HG03097 (cell line): ENCODE measurements around the gene SLC19A1.

ENCODE experiments used
- ATAC-seq: cut with Tn5 transposase; IDR thresholded peaks from one replicate; pipeline ENCODE4 v1.9.1; 2021; ENCODE audit not compliant: unreplicated experiment, low FRiP score

SLC19A1 gene

DNA sequence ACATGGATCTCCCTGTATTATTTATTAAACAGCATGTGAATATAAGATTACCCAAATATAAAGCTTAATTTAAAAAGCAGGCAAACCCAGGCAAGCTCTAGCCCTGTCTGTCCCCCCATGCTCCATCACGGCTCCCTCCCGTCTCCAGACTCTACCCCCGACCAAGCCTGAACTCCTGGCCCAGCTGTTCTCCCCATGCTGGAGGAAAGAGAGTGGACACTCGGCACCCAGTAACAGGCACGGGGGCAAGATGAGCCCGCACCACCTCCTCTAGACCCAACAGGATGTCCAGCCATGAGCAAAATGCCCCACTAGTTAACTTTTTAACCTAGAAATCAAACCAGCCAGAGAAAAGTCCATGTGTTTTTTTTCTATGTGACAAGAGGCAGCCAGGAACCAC, 19.3 kb downstream of the SLC19A1 start:
- ATAC-seq = no peak

GRCh38 chr21:45522381-45522780, 19.9 kb downstream of the SLC19A1 start:
- ATAC-seq = no peak

DNA sequence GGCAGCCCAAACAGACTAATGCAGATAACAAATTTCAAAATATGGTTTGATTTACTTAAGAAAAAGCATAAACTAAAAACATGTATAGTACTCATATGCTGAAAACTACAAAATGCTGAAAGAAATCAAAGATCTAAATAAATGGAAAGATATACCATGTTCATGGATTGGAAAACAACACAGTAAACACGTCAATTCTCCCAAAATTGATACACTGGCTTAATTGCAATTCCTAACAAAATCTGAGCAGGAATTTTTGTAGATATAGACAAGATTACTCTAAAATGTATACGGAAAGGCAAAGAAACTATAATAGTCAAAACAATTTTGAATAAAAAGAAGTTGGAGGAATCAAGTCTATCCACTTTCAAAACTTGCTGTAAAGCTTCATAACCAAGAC, 21.0 kb downstream of the SLC19A1 start:
- ATAC-seq = no peak

GRCh38 chr21:45519182-45519581, 23.1 kb downstream of the SLC19A1 start:
- no peak for ATAC-seq

DNA sequence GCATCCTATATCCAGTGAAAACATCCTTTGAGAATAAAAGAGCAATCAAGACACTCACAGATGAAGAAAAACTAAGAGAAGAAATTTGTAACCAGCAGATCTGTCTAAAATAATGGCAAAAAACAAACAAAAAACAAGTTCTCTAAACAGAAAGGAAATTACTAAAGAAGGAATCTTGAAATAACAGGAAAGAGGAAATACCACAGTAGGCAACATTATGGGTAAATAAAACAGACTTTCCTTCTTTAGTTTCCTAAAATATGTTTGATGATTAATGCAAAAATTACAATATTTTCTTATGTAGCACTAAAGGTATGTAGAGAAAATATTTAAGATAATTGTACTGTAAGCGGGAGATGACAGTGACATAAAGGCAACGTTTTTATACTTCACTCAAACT, 23.5 kb downstream of the SLC19A1 start:
- no peak for ATAC-seq

- ATAC-seq = no peak
These were observed 24.8 kb downstream of the SLC19A1 start for GRCh38 chr21:45517249-45518065.

GRCh38 chr21:45516671-45517151, 25.5 kb downstream of the SLC19A1 start:
- ATAC-seq = no peak

DNA sequence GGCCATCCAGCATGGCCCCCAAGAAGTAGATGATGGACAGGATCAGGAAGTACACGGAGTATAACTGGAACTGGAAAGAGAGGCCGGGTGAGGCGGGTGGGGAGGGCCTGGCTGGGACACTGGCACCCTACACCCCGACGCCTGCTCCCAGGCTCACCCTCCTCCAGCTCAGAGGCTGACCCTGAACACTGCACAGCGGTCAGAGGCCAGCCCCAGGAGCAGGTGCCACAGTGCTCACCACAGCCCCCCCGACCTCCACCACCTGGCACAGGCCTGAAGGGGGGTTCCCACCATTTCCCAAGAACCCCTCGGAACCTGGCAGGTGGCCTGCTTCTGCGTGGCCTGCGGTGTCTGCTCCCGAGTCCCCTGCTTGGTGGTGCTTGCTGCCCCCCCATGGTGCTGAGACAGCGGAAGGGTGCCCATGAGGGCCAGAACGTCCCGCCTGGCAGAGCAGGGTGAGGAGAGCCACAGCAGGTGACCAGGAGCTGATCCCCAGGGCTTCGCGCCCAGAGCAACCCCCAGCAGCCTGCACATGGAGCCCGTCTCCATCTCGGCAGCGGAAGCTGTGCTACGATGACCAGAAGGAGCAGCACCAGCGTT, 26.1 kb downstream of the SLC19A1 start:
- ATAC-seq = no peak

GRCh38 chr21:45515241-45516061, 26.8 kb downstream of the SLC19A1 start:
- ATAC-seq = no peak

DNA sequence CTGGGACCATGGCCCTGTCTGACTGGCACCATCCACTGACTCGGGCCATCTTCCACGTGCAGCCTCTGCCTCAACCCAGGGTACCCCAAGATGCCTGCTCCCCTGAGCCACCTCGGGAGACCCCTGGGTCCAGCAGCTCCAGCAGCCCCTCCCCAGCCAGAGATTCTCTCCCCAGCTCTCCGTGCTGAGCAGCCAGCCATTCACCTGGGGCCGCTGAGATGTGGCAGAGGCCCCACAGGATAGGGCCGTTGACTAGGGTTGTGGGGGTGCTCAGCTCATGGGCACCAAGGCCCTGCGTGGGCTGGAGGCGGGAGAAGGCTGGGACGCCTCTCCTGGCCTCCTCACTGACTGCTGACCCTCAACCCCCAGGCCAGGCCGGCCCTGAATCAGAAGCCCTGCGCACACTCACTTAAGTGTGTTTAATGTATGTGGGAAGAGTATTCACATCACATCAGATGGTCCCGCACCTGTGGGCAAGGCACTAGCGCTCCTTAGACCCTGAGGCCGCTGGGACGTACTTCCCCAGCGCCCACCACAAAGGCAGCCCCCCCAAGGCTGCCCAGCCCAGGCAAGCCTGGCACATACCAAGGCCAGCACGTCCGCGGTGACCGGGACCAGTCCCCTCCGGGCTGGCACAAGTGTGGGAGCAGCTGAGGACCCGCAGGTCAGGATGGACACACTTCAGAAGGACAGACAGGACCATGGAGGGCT, 27.8 kb downstream of the SLC19A1 start:
- no peak for ATAC-seq

DNA sequence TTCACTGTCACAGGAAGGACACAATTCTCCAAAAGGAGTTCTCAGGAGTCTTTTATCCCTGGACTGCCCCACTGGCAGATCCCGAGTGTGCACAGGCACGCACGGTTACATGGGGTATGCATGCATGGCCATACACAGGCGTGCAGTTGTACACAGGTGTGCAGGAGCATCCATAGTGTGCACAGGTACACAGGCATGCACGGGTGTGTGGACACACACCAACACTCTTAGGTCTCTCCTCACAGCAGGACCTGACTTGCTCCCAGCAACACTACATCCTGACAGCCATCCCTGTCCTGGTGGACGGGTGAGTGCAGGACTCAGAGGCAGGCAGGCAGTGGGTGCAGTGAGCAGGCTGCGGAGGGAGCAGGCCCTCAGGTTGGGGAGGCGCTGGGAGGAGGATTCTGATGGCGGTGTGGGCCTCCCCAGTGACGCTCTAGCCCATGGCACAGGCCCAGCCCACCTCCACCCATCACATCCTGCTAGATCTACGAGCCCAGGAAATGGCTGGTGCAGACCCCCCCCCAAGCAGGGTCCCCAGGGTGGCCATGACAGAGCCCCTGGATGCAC, 28.4 kb downstream of the SLC19A1 start:
- no peak for ATAC-seq

GRCh38 chr21:45513003-45513717, 29.1 kb downstream of the SLC19A1 start:
- ATAC-seq = no peak

- ATAC-seq = no peak
These were observed 29.6 kb downstream of the SLC19A1 start for GRCh38 chr21:45512626-45513002.

GRCh38 chr21:45511661-45512431, 30.4 kb downstream of the SLC19A1 start:
- ATAC-seq = no peak

GRCh38 chr21:45511007-45511406, 31.2 kb downstream of the SLC19A1 start:
- no peak for ATAC-seq

GRCh38 chr21:45510466-45510955, 31.7 kb downstream of the SLC19A1 start:
- no peak for ATAC-seq

GRCh38 chr21:45509566-45510465, 32.4 kb downstream of the SLC19A1 start:
- no peak for ATAC-seq
